Uterus (tissue), 4 donors: Measurements from ENCODE around the gene EIPR1. TPM values are rescaled to one million over a fixed set of nuclear protein-coding genes. Genes with fewer than 3 reads are reported as not detected.

Source experiments
- DNase-seq, 2 donors: peaks; one replicate each; pipeline ENCODE4 v3.0.0-alpha.2; 2019 to 2020
- H3K27ac ChIP-seq, 2 donors: fragments of 200-600 bp; sonication (generic); 1 replicate in 1 of 2; 2 replicates in 1 of 2; pipeline ENCODE4 v1.5.1; 2016 to 2018
- H3K27me3 ChIP-seq, 2 donors: fragments of 200-600 bp; sonication (generic); one replicate each; pipeline ENCODE4 v1.5.1; 2018 to 2019; ENCODE audit warnings: control low read depth in 1 of 2
- H3K36me3 ChIP-seq, 2 donors: fragments of 200-600 bp; sonication (generic); one replicate each; pipeline ENCODE4 v1.5.1; 2019; ENCODE audit warnings: control low read depth in 1 of 2
- H3K4me1 ChIP-seq, 2 donors: fragments of 200-600 bp; sonication (generic); one replicate each; pipeline ENCODE4 v1.5.1; 2018 to 2019; ENCODE audit warnings: control low read depth in 1 of 2
- H3K4me3 ChIP-seq, 2 donors: fragments of 200-600 bp; sonication (generic); 1 replicate in 1 of 2; 2 replicates in 1 of 2; pipeline ENCODE4 v1.5.1; 2018 to 2019; ENCODE audit warnings: mild to moderate bottlenecking in 1 of 2
- H3K9me3 ChIP-seq, 2 donors: fragments of 200-600 bp; sonication (generic); one replicate each; pipeline ENCODE4 v1.5.1; 2019; ENCODE audit warnings: control low read depth in 1 of 2
- CTCF ChIP-seq, 4 experiments: fragments of 200-600 bp in 2 of 4; fragments of 450-650 bp in 2 of 4; sonication (generic) in 2 of 4; IDR thresholded peaks; one replicate each; pipeline ENCODE4 v1.5.1; 2016 to 2019; ENCODE audit warnings: antibody characterized with exemption in 4 of 4, mild to moderate bottlenecking in 2 of 4, moderate library complexity in 1 of 4
- POLR2A ChIP-seq, 2 donors: fragments of 450-650 bp; IDR thresholded peaks; one replicate each; pipeline ENCODE4 v1.6.1; 2016; ENCODE audit warnings: antibody characterized with exemption in 2 of 2, mild to moderate bottlenecking in 1 of 2, moderate library complexity in 1 of 2
- intact Hi-C: fragments of 100-400 bp; cut with DNase I; formaldehyde crosslinking; loops from one replicate; pipeline ENCODE4 v1.15.1; 2023; ENCODE audit warnings: low total_unique reads
- total RNA-seq, 4 donors: library from RNA; depleted of rRNA in 3 of 4; stranded (reverse); fragments of >200 nt in 3 of 4; gene quantifications; one replicate each; pipeline versions ENCODE4 v1.1.0 to v1.2.4, GENCODE V29; 2014 to 2023
- donor health status: DM: yes; HTN: yes; CAD: no.

EIPR1 gene
- total RNA-seq, 4 donors from 2014 or later, result 0.59 to 28.9 (median 20.4) TPM

GRCh38 chr2:3174626-3175567 lies 202.7 kb downstream of the EIPR1 start:
- TF ChIP-seq CTCF (IDR thresholded peaks at IDR 0.05) (no peak), POLR2A (IDR thresholded peaks at IDR 0.05) (no peak)
- no peaks in the 10 kb centered on the region for H3K36me3 ChIP-seq
- DNase-seq, result no peak

GRCh38 chr2:3173031-3173430 lies 204.6 kb downstream of the EIPR1 start:
- intact Hi-C loops, result no loop called here
- Histone ChIP-seq H3K9me3 (no peaks in the 10 kb centered on the region), H3K27ac (no peak overlapping the region), H3K27me3 (no peaks in the 10 kb centered on the region), H3K36me3 (no peaks in the 10 kb centered on the region), H3K4me3 (no peak overlapping the region), H3K4me1 (no peaks in the 10 kb centered on the region)
- DNase-seq, result no peak
- TF ChIP-seq POLR2A (IDR thresholded peaks at IDR 0.05) (no peak), CTCF (IDR thresholded peaks at IDR 0.05) (no peak)

More at GRCh38 chr2:3174626-3175567, 202.7 kb downstream of the EIPR1 start:
- Histone ChIP-seq H3K4me3 (no peak overlapping the region), H3K9me3 (no peaks in the 10 kb centered on the region), H3K4me1 (no peaks in the 10 kb centered on the region), H3K27ac (no peak overlapping the region), H3K27me3 (no peaks in the 10 kb centered on the region)
- intact Hi-C loops, result no loop called here

- H3K27ac ChIP-seq, result no peak overlapping the region
Measured at GRCh38 chr2:3172265-3172935, 205.2 kb downstream of the EIPR1 start.

GRCh38 chr2:3171564-3172264 lies 205.9 kb downstream of the EIPR1 start:
- DNase-seq, result no peak
- Histone ChIP-seq H3K36me3 (no peaks in the 10 kb centered on the region), H3K27ac (no peak overlapping the region), H3K27me3 (no peaks in the 10 kb centered on the region), H3K9me3 (no peaks in the 10 kb centered on the region), H3K4me3 (no peak overlapping the region), H3K4me1 (no peaks in the 10 kb centered on the region)
- TF ChIP-seq POLR2A (IDR thresholded peaks at IDR 0.05) (no peak), CTCF (IDR thresholded peaks at IDR 0.05) (no peak)
- intact Hi-C loops, result no loop called here

More at GRCh38 chr2:3172265-3172935, 205.2 kb downstream of the EIPR1 start:
- intact Hi-C loops, result no loop called here
- Histone ChIP-seq H3K9me3 (no peaks in the 10 kb centered on the region), H3K4me3 (no peak overlapping the region), H3K36me3 (no peaks in the 10 kb centered on the region), H3K4me1 (no peaks in the 10 kb centered on the region), H3K27me3 (no peaks in the 10 kb centered on the region)
- TF ChIP-seq POLR2A (IDR thresholded peaks at IDR 0.05) (no peak), CTCF (IDR thresholded peaks at IDR 0.05) (no peak)
- DNase-seq, result no peak
